ENCODE measurements around the gene FOXN3.
"Not testable (repeated sequence)": the region's sequence is repeated elsewhere in the genome, so short reads cannot be mapped to it uniquely, and the experiment has no call there.

FOXN3 gene

GRCh38 chr14:89112720-89113119, 304.3 kb downstream of the FOXN3 start:
- DNase-seq = no peak

GRCh38 chr14:89111766-89112543, 305.1 kb downstream of the FOXN3 start:
- not testable (repeated sequence) for DNase-seq

GRCh38 chr14:89111232-89111631, 305.8 kb downstream of the FOXN3 start:
- not testable (repeated sequence) for DNase-seq

GRCh38 chr14:89110110-89110509, 306.9 kb downstream of the FOXN3 start:
- no peak for DNase-seq

- no peak for DNase-seq
Measured at GRCh38 chr14:89108608-89109007, 308.4 kb downstream of the FOXN3 start.

- DNase-seq = no peak
Measured at GRCh38 chr14:89107626-89108025, 309.4 kb downstream of the FOXN3 start.

Measured in NCI-H2029 (cell line).